Neuron (in vitro differentiated cells): ENCODE results near the gene AEN.
A peak's percentile ranks its signal among the peaks of the same experiment; 100 is the strongest.
"Not testable (repeated sequence)": the region's sequence is repeated elsewhere in the genome, so short reads cannot be mapped to it uniquely, and the experiment has no call there.

Source experiments
- H2AFZ ChIP-seq: one replicate; pipeline ENCODE4 v1.6.1; 2013; ENCODE audit warnings: low read depth, mild to moderate bottlenecking, inconsistent platforms, low read length, moderate library complexity
- H3K27me3 ChIP-seq: one replicate; pipeline ENCODE4 v1.6.1; 2013; ENCODE audit warnings: low read length; ENCODE audit not compliant: insufficient read depth
- H3K36me3 ChIP-seq: one replicate; pipeline ENCODE4 v1.6.1; 2013; ENCODE audit warnings: low read length; ENCODE audit not compliant: insufficient read depth
- H3K4me1 ChIP-seq: one replicate; pipeline ENCODE4 v1.6.1; 2013; ENCODE audit warnings: low read length; ENCODE audit not compliant: insufficient read depth
- H3K4me3 ChIP-seq: 2 replicates; pipeline ENCODE4 v1.5.1; 2013; ENCODE audit warnings: mild to moderate bottlenecking, low read length, moderate library complexity
- H3K9me3 ChIP-seq: one replicate; pipeline ENCODE4 v1.6.1; 2013; ENCODE audit warnings: low read length

The AEN gene

DNA sequence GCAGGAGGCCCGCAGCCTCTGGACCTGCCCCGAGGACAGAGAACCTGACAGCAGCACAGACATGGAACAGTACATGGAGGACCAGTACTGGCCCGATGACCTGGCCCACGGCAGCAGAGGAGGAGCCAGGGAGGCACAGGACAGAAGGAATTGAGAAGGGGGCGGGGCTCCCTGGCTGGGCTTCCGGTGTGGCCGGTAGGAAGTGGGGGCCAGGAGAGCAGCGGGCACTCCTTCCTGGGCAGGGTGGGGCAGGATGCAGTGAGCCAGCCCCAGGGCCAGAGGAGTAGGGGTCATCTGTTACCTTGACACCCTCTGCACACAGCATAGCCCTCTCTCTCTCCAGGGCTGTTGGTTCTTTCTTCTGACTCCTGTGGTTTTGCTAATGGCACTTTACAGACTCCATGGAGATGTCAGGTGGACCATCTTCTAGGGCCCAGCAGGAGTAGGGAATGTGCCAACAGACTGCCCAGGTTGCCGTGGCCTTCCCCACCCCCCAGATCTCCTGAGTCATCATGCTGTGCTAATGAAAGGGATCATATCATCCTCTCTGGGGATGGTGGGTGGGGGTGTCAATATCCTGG, 9.1 kb downstream of the AEN start:
- no peak overlapping the region for H3K4me3 ChIP-seq
- no peaks in the 10 kb centered on the region for H3K27me3 ChIP-seq
- H3K9me3 ChIP-seq = no peaks in the 10 kb centered on the region
- no peak overlapping the region for H2AFZ ChIP-seq
- H3K4me1 ChIP-seq = no peaks in the 10 kb centered on the region
- peaks cover 72% of the 10 kb centered on the region for H3K36me3 ChIP-seq

DNA sequence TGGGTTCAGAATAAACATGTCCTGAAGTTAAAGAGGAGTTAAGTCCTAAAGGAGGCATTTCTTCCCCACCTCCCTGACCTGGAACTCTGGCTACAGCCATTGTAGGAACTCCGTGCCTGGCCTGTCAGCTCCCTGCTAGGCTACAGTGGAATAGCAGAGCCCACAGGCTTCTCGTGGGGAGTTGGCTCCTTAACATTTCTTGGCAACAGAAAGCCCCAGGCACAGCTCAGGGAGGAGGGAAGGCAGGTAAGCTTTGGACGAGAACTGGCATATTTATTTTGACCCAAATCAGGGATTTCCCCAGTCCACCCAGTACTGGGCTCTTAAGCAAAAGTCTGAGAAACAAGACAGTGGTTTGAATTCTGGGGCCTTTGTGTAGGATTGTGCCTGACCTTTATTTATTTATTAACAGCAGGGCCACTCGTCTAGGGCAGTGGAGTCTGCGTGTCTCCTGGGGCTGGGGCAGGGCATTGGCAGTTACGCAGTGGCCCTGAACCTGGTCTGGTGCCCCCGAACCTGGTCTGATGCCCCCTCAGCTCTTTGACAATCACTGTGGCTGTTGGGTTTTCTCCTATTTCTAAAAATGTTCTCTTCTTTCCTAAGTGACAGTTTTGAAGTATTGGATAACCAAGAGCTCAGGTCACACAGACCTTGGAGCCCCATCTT, 9.8 kb downstream of the AEN start:
- no peak overlapping the region for H2AFZ ChIP-seq
- no peaks in the 10 kb centered on the region for H3K4me1 ChIP-seq
- H3K36me3 ChIP-seq = peaks cover 76% of the 10 kb centered on the region
- H3K27me3 ChIP-seq = no peaks in the 10 kb centered on the region
- H3K9me3 ChIP-seq = no peaks in the 10 kb centered on the region
- H3K4me3 ChIP-seq = no peak overlapping the region

DNA sequence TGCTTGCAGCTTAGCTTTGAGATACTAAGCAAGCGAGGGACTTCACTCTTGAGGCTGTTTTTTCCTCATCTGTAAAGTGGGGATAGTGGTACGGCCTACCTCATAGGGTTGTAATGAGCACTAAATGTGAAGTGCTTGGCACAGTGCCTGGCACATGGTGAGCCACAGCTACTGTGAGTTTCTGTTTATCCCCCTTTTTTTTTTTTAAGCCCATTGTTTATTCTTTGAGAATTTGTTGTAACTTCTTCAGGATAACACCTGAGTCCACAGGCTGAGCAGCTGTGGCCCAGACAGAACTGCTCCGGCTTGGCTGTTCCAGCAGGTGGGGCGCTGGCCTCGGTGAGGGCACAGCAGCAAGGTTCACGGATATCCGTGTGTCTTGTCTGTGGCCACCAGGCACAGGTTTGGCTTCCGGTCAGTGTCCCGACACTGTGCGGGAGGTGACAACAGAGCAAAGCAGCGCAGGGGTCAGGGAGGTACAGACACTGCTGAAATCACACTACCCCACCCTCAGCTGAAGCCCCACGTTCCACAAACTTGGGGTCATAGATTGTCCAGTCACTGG, 10.4 kb downstream of the AEN start:
- Histone ChIP-seq H3K36me3 (peaks cover 72% of the 10 kb centered on the region), H3K9me3 (no peaks in the 10 kb centered on the region), H2AFZ (no peak overlapping the region), H3K27me3 (no peaks in the 10 kb centered on the region), H3K4me1 (no peaks in the 10 kb centered on the region), H3K4me3 (no peak overlapping the region)

DNA sequence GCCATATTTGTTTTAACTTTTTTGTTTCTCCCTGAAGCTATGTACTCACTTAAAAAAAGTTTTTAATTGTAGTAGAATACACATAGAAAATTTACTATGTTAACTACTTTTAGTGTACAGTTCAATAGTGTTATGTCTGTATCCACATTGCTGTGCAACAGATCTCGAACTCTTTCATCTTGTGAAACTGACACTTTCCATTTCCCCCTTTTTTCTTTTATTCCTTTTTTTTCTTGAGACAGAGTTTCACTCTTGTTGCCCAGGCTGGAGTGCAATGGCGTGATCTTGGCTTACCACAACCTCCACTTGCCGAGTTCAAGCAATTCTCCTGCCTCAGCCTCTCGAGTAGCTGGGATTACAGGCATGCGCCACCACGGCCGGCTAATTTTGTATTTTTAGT, 11.7 kb downstream of the AEN start:
- H3K9me3 ChIP-seq, H2AFZ ChIP-seq, H3K4me3 ChIP-seq, H3K27me3 ChIP-seq, H3K4me1 ChIP-seq: not testable (repeated sequence)
- peaks cover 60% of the 10 kb centered on the region for H3K36me3 ChIP-seq

DNA sequence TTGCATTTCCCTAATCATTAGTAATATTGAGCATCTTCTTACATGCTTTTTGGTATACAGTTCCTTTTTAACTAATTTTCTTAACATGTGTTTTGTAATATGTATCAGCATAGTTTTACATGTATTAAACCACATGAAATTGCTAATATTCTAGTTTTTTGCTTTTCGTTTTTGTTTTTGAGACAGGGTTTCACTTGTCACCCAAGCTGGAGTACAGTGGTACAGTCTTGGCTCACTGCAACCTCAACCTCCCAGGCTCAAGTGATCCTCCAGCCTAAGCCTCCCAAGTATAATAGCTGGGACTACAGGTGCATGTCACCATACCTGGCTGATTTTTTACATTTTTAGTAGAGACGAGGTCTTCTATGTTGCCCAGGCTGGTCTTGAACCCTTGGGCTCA, 13.3 kb downstream of the AEN start:
- Histone ChIP-seq H2AFZ (no peak overlapping the region), H3K36me3 (peaks cover 43% of the 10 kb centered on the region), H3K27me3 (no peaks in the 10 kb centered on the region), H3K4me3 (no peak overlapping the region), H3K9me3 (no peaks in the 10 kb centered on the region), H3K4me1 (peaks cover 13% of the 10 kb centered on the region)

DNA sequence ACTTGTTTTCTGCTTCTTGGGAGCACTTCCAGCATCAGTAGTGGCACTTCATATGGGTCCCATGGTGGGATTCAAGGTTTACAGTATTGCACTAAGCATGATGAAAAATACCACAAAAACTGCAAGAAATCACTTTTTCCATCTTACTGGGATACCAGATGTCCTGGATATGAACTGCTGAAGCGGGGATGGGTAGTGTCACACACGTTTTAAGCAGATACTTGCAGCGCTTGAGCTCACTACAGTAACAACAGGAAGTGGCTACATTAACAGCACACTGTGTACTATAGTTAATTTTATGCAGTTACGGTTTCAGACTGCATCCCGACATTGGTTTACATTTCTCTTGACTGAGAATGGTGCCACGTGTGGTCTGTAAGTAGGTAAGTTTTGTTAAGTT, 14.2 kb downstream of the AEN start:
- no peaks in the 10 kb centered on the region for H3K27me3 ChIP-seq
- H3K9me3 ChIP-seq = no peaks in the 10 kb centered on the region
- no peak overlapping the region for H3K4me3 ChIP-seq
- no peak overlapping the region for H2AFZ ChIP-seq
- H3K36me3 ChIP-seq = peaks cover 35% of the 10 kb centered on the region
- H3K4me1 ChIP-seq = peaks cover 13% of the 10 kb centered on the region

DNA sequence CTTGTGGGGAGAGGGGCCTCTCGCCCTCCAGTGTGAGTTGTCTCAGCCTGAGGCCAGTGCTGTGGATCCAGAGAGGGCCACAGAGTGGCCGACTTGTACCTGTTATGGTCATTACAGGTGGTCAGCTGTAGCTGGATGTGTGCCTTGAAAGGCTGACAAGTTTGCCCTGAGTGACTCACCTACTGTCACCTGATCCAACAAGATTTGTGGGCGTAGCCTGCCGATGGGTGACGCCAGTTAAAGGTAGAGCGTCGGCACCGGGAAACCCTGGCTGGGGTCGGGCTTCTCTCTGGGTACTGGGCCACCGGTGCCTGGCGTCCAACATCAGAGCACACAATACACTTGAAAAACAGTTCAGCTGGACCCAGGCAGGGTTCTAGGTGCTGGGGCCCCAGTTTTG, 14.9 kb downstream of the AEN start:
- Histone ChIP-seq H3K4me1 (peaks cover 13% of the 10 kb centered on the region), H3K36me3 (peaks cover 28% of the 10 kb centered on the region), H3K27me3 (no peaks in the 10 kb centered on the region), H3K4me3 (no peak overlapping the region), H3K9me3 (no peaks in the 10 kb centered on the region), H2AFZ (no peak overlapping the region)

DNA sequence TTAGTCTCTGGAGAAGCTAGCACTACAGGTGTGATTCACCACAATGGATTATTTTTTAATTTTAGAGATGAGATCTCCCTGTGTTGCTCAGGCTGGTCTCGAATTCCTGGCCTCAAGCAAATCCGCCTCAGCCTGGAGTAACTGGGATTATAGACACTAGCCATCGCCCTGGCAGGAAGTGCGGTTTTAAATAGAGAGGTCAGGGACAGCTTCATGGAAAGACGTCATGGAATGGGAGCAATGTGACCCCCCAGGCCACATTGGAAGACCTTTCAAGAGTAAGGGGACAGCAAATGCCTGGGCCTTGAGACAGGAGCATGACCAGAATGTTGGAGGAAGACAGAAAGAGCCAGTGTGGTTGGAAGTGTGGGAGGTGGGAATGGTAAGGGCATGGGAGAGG, 15.5 kb downstream of the AEN start:
- H3K36me3 ChIP-seq = peaks cover 22% of the 10 kb centered on the region
- peaks cover 13% of the 10 kb centered on the region for H3K4me1 ChIP-seq
- no peak overlapping the region for H2AFZ ChIP-seq
- H3K27me3 ChIP-seq = no peaks in the 10 kb centered on the region
- no peaks in the 10 kb centered on the region for H3K9me3 ChIP-seq
- no peak overlapping the region for H3K4me3 ChIP-seq

DNA sequence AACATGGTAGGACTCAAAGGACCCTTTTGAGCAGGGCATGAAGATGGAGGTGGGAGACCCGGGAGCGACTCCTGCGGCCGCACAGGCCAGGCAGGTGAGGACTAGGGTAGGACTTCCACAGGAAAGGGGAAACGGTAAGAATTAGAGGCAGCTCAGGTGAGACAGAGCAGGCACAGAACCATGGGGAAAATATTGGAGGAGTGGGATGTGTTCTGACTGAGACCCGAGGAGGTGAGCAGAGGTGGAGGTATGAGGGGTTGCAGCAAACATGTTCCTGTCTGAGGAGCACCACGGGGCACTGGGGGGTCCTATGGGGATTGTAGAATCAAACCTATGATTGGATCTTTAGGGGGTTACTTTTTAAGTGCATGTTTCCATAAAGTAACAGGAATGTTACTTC, 16.3 kb downstream of the AEN start:
- Histone ChIP-seq H3K36me3 (peaks cover 17% of the 10 kb centered on the region), H3K27me3 (no peaks in the 10 kb centered on the region), H3K4me1 (peaks cover 13% of the 10 kb centered on the region), H3K9me3 (no peaks in the 10 kb centered on the region), H3K4me3 (no peak overlapping the region), H2AFZ (no peak overlapping the region)

DNA sequence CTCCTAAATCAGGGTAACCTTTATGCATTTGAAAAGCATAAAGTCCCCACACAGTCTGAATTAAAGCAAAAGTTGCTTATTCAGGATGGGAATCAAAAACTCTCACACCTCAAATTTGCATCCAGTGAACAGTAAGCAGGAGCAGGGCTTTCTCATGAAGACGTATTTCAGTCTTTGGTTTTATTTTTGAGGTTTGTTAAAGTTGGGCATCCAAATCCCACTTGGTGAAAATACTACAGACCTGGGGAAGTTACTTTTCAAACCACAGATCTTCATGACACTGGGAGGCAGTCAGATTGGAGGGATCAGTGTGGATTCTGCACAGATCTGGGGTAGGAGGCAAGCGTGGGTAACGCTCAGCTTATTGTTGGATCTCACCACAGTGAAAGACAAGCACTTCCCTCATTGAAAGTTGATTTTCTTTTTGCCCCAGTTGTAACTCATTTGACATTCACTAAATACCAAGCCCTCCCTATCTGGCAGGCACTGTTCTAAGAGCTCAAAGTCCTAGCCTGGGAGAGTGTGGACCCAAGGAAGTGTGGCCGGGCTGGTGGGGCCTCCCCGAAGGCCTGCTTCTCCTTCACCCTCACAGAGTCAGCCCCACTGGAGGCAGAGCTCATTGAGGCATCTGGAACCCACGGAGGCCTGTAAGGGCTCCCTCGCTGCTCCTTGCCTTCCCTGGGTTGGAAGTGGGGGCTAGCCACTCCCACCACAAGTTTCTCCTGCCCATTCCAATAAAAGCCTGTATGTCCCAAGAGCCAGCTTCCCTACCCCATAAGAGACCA, 16.9 kb downstream of the AEN start:
- H3K36me3 ChIP-seq = peaks cover 17% of the 10 kb centered on the region
- H2AFZ ChIP-seq = no peak overlapping the region
- H3K4me3 ChIP-seq = peak overlapping the region; percentile 7
- no peaks in the 10 kb centered on the region for H3K27me3 ChIP-seq
- no peaks in the 10 kb centered on the region for H3K9me3 ChIP-seq
- peaks cover 13% of the 10 kb centered on the region for H3K4me1 ChIP-seq

DNA sequence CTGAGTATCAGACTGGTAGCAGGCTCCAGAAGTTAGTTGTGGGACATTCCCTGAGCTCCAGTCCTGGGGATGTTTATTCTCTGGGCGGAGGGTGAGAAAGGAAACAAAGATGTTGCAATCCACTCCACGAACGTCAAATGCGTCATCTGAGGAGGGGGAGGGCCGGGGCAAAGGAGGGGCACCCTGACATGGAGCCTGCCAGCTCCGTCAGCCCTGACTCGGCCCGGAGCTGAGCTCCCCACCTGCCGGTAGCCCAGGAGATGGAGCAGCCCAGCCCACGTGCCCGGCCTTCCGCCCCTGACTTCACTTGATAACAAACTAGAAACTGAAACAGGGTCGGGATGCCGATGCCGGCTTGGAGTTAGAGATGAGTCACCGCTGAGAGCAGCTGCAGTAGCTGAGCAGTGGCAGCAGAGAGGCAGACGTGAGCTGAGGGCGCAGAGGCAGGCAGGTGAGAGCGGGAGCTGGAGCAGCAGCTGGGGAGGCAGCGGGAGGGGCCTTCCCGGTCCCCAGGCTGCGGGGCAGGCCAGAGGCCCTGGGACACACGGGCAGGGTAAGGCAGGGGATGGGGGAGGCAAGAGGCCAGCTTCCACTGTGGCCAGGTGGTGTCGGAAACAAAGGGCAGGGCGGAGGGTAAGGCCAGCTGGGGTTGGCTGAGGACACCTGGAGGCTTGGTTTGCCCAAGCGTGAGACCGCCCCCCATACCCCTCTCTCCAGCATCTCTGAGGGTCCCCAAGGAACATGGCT, 17.7 kb downstream of the AEN start, which contains the start of gene ISG20:
Gene ISG20 (plus strand): TSS at position 391 of the 747 bp plus-strand sequence. CDS start 351 bp downstream, at position 742.
- Histone ChIP-seq H3K4me3 (peak within 1 kb of the TSS; percentile 7), H3K4me1 (peaks cover 13% of the 10 kb centered on the region), H3K36me3 (peaks cover 17% of the 10 kb centered on the region), H2AFZ (no peak within 1 kb of the TSS), H3K9me3 (no peaks in the 10 kb centered on the region), H3K27me3 (no peaks in the 10 kb centered on the region)

DNA sequence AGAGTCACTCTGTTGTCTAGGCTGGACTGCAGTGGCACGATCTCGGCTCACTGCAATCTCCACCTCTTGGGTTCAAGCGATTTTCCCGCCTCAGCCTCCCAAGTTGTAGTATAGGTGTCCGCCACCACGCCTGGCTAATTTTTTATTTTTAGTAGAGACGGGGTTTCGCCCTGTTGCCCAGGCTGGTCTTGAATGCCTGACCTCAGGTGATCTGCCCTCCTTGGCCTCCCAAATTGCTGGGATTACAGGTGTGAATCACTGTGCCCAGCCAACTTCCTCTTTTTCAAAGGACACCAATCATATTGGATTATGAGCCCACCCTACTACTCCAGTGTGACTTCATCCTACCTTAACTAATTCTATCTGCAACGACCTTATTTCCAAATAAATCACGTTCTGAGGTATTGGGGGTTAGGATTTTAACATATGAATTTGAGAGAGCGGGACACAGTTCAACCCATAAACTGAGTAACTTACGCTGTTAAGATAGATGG, 20.9 kb downstream of the AEN start:
- Histone ChIP-seq H3K27me3 (no peaks in the 10 kb centered on the region), H3K9me3 (no peaks in the 10 kb centered on the region), H3K36me3 (no peaks in the 10 kb centered on the region), H3K4me1 (peaks cover 13% of the 10 kb centered on the region), H3K4me3 (no peak overlapping the region), H2AFZ (no peak overlapping the region)
